Keratinocyte (primary cell): Measurements from ENCODE around the gene PRR16.

Experiments
- CTCF ChIP-seq, 3 experiments: IDR thresholded peaks in 1 of 3; conservative IDR thresholded peaks in 1 of 3; optimal IDR thresholded peaks in 1 of 3; 2 replicates in 2 of 3; 3 replicates in 1 of 3; pipeline versions ENCODE3 to v1.5.1; 2011; ENCODE audit warnings: low read length in 3 of 3, mild to moderate bottlenecking in 3 of 3, moderate library complexity in 2 of 3, control low read depth in 1 of 3, inconsistent platforms in 1 of 3; ENCODE audit not compliant: insufficient read depth in 2 of 3; ENCODE audit errors: extremely low read depth in 1 of 3
- EZH2 ChIP-seq: IDR thresholded peaks from one replicate; pipeline ENCODE4 v1.6.1; 2012; ENCODE audit warnings: inconsistent platforms, mild to moderate bottlenecking, low read length, moderate library complexity

DNA sequence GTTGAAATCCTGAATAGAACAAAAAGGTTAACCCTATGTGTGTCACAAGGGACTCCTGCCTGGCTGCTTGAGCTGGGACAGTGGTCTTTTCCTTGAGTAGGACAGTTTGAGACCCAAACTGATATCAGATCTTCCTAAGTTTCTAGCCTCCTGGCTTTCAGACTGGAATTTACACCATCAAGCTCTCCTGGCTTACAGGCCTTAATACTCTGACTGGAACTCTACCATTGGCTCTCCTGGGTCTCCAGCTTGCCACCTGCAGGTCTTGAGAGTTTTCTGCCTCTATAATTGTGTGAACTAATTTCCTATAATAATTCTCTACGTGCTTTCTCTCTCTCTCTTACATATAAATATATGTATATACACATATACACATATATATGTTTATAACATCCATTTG is 112.5 kb downstream of the PRR16 start:
- TF ChIP-seq EZH2 (no peak), CTCF (optimal IDR thresholded peaks at IDR 0.05 in 1 of 3, IDR thresholded peaks at IDR 0.05 in 1 of 3, conservative IDR thresholded peaks at IDR 0.05 in 1 of 3; ENCODE audit: extremely low read depth in 1 of 3, insufficient read depth in 2 of 3, low read length in 3 of 3) (no peak)
